Breast epithelium (tissue), 4 donors: ENCODE measurements around the gene ITM2C. TPM values are rescaled to one million over a fixed set of nuclear protein-coding genes. Genes with fewer than 3 reads are reported as not detected.

Experiments used
- DNase-seq, 2 donors: peaks; one replicate each; pipeline ENCODE4 v3.0.0-alpha.2; 2019; ENCODE audit warnings: low spot score in 2 of 2
- H3K27ac ChIP-seq, 2 donors: fragments of 200-600 bp; sonication (generic) in 1 of 2; one replicate each; pipeline ENCODE4 v1.5.1; 2016 to 2019; ENCODE audit warnings: mild to moderate bottlenecking in 1 of 2
- H3K27me3 ChIP-seq, 2 donors: fragments of 200-600 bp; sonication (generic) in 1 of 2; one replicate each; pipeline versions ENCODE4 v1.5.1 to v1.6.0; 2017 to 2019; ENCODE audit warnings: control low read depth in 1 of 2, mild to moderate bottlenecking in 1 of 2
- H3K36me3 ChIP-seq: fragments of 200-600 bp; one replicate; pipeline ENCODE4 v1.5.1; 2019
- H3K4me1 ChIP-seq, 2 donors: fragments of 200-600 bp; sonication (generic); one replicate each; pipeline ENCODE4 v1.5.1; 2016 to 2019; ENCODE audit warnings: control low read depth in 1 of 2
- H3K4me3 ChIP-seq, 3 donors: fragments of 200-600 bp; sonication (generic); 1 replicate in 2 of 3; 2 replicates in 1 of 3; pipeline ENCODE4 v1.5.1; 2016 to 2019; ENCODE audit warnings: mild to moderate bottlenecking in 3 of 3, moderate library complexity in 2 of 3
- H3K9me3 ChIP-seq, 2 donors: fragments of 200-600 bp; sonication (generic) in 1 of 2; one replicate each; pipeline ENCODE4 v1.5.1; 2016 to 2019; ENCODE audit warnings: control low read depth in 1 of 2
- POLR2A ChIP-seq: fragments of 450-650 bp; IDR thresholded peaks from one replicate; pipeline ENCODE4 v1.6.1; 2016; ENCODE audit warnings: antibody characterized with exemption, mild to moderate bottlenecking, moderate library complexity
- POLR2AphosphoS5 ChIP-seq, 3 donors: sonication (generic); formaldehyde crosslinking; IDR thresholded peaks; one replicate each; pipeline ENCODE4 v1.6.1; 2017; ENCODE audit warnings: antibody characterized with exemption in 3 of 3
- intact Hi-C: fragments of 100-400 bp; cut with DNase I; formaldehyde crosslinking; loops from one replicate; pipeline ENCODE4 v1.15.1; 2023; ENCODE audit warnings: low total_unique reads
- total RNA-seq, 3 donors: library from RNA; depleted of rRNA; stranded (reverse); fragments of >200 nt; gene quantifications; one replicate each; pipeline ENCODE4 v1.1.0, GENCODE V29; 2016
- TF ChIP-seq, protein P1 (sequence below), 3 donors: fragments of 450-650 bp; IDR thresholded peaks; one replicate each; pipeline ENCODE4 v1.5.1; 2016 to 2017; ENCODE audit warnings: antibody characterized with exemption in 3 of 3, mild to moderate bottlenecking in 3 of 3, moderate library complexity in 3 of 3

ITM2C gene
- total RNA-seq, 3 donors from 2014 or later: 24.5 to 46.2 (median 36.3) TPM

DNA sequence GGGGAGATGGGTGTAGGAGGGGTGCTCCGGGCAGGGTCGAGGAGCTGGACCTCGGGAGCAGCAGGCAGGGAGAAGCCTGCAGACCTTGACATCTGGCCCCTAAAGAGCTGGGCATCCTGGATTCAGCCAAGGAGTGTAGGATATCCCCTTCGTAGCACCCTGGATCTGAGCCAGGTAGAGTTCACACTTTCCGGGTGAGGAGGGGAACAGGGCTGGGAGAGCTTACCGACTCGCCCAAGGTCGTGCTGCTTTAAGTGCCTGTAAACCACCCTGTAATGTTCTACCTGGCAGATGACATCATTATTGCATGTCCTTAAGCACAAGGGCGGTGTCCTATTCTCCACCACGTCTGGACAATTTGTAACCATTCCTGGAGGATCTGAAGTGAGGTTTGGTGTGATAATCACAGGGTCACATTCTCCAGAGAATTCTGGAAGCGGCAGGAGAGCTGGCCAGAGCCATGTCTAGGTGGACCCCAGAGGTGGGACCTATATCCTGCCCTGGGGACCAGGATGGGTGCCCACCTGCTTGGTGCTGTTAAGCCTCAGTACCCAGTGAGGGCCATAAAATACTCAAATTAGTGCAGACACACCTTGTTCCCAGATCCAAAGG, 14.6 kb downstream of the ITM2C start:
- no peak for DNase-seq
- intact Hi-C loops: no loop called here
- Histone ChIP-seq H3K27me3 (no peaks in the 10 kb centered on the region), H3K4me1 (no peaks in the 10 kb centered on the region), H3K36me3 (no peaks in the 10 kb centered on the region), H3K27ac (no peak overlapping the region), H3K4me3 (no peak overlapping the region), H3K9me3 (no peaks in the 10 kb centered on the region)
- TF ChIP-seq POLR2AphosphoS5 (IDR thresholded peaks at IDR 0.05) (no peak), POLR2A (no peak)
- TF ChIP-seq, protein P1, sequence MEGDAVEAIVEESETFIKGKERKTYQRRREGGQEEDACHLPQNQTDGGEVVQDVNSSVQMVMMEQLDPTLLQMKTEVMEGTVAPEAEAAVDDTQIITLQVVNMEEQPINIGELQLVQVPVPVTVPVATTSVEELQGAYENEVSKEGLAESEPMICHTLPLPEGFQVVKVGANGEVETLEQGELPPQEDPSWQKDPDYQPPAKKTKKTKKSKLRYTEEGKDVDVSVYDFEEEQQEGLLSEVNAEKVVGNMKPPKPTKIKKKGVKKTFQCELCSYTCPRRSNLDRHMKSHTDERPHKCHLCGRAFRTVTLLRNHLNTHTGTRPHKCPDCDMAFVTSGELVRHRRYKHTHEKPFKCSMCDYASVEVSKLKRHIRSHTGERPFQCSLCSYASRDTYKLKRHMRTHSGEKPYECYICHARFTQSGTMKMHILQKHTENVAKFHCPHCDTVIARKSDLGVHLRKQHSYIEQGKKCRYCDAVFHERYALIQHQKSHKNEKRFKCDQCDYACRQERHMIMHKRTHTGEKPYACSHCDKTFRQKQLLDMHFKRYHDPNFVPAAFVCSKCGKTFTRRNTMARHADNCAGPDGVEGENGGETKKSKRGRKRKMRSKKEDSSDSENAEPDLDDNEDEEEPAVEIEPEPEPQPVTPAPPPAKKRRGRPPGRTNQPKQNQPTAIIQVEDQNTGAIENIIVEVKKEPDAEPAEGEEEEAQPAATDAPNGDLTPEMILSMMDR (IDR thresholded peaks at IDR 0.05): no peak

DNA sequence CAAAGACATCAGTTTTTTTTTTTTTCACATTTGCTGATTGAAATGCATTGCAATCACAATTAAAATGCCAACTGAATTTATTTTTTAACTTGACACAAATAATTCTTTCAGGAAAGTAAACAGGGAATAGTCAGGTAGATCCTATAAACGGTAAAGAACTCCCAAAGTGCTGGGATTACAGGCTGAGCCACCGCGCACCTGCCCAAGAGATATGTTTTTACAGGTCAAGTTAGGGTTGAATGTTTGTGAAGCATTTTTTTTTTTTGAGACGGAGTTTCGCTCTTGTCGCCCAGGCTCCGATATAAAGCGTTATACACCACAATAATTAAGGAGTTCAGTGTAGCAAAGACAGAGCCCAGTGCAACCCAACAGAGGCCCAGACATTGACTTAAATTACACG, 15.1 kb downstream of the ITM2C start:
- H3K9me3 ChIP-seq: no peaks in the 10 kb centered on the region
- intact Hi-C loops: no loop called here
- H3K36me3 ChIP-seq: no peaks in the 10 kb centered on the region
- H3K27ac ChIP-seq: no peak overlapping the region
- no peaks in the 10 kb centered on the region for H3K27me3 ChIP-seq
- TF ChIP-seq POLR2AphosphoS5 (IDR thresholded peaks at IDR 0.05): no peak
- TF ChIP-seq, protein P1 (IDR thresholded peaks at IDR 0.05): no peak
- no peak overlapping the region for H3K4me3 ChIP-seq
- DNase-seq: no peak
- H3K4me1 ChIP-seq: no peaks in the 10 kb centered on the region

DNA sequence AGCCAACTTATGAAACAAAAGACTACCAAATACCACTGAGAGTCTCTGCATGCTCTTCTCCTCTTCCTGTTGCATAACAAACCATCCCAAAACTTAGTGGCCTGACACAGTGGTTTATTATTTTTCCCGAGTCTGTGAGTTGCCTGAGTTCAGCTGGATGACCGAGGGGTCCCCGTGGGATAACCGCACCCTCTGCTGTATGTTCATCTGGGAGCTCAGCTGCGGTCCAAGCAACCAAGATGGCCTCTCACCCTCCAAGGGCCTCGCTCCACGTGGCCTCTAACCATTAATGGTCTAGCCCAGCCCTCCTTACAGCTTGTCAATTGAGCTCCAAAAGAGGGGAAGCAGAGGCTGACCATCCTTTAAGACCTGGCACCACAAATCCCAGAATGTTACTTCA, 17.1 kb downstream of the ITM2C start:
- Histone ChIP-seq H3K36me3 (no peaks in the 10 kb centered on the region), H3K27ac (no peak overlapping the region), H3K4me1 (no peaks in the 10 kb centered on the region), H3K4me3 (no peak overlapping the region), H3K9me3 (no peaks in the 10 kb centered on the region), H3K27me3 (no peaks in the 10 kb centered on the region)
- TF ChIP-seq, protein P1 (IDR thresholded peaks at IDR 0.05): no peak
- TF ChIP-seq POLR2A (no peak), POLR2AphosphoS5 (IDR thresholded peaks at IDR 0.05) (no peak)
- intact Hi-C loops: no loop called here
- DNase-seq: no peak

DNA sequence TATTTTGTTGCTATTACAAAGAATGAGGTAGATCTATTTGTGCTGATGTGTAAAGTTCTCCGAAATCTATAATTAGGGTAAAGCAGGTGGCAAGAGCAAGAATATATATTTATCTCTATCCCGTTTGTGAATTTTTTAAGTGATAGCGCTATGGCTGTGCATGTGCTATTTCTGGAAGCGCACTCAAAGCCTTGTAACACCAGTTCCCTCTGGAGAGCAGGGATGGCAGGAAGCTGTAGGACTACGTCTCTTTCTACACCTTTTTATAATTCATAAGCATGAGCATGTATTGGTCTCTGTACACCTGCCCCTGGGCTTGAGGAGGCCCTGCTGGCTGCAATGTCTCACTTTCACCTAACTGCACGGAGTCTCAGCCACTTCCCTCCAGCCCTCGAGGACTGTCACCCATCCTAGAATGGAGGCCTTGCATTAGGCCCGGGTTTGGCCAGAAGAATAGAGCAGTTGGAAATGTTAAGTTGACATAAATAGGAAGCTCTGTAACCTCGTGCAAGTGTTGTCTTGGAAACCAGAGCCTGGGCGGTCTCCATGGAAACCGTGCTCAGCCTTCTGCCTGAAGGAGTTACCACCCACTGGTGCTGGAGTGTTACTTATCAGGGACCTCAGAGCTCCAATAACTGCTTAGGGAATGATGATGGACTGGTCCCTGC, 20.9 kb downstream of the ITM2C start:
- H3K4me3 ChIP-seq: no peak overlapping the region
- no peak for DNase-seq
- intact Hi-C loops: no loop called here
- H3K36me3 ChIP-seq: no peaks in the 10 kb centered on the region
- no peak overlapping the region for H3K27ac ChIP-seq
- no peaks in the 10 kb centered on the region for H3K27me3 ChIP-seq
- H3K9me3 ChIP-seq: no peaks in the 10 kb centered on the region
- no peak for TF ChIP-seq POLR2A
- no peak for TF ChIP-seq POLR2AphosphoS5 (IDR thresholded peaks at IDR 0.05)
- TF ChIP-seq, protein P1 (IDR thresholded peaks at IDR 0.05): no peak
- H3K4me1 ChIP-seq: no peaks in the 10 kb centered on the region

DNA sequence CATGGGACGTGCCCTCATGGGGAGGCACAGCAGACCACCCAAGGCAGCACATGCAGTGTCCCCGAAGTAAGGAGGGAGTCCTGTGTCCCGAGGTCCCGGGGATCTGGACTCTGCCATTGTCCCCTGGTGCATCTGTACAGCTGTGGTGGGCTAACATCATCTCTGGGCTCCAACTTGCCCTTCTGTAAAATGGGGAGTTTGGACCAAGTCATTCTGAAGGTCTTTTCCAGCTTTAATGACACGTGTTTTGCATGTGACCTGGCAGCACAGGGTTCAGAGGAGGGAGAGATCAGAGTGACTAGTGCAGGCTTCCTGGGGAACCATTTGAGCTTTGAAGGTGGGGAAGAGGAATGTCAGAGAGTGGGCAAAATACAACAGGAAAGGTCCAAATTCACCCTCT, 21.5 kb downstream of the ITM2C start:
- intact Hi-C loops: no loop called here
- Histone ChIP-seq H3K27me3 (no peaks in the 10 kb centered on the region), H3K4me3 (no peak overlapping the region), H3K9me3 (no peaks in the 10 kb centered on the region), H3K4me1 (no peaks in the 10 kb centered on the region), H3K36me3 (no peaks in the 10 kb centered on the region), H3K27ac (no peak overlapping the region)
- no peak for TF ChIP-seq POLR2A
- TF ChIP-seq, protein P1 (IDR thresholded peaks at IDR 0.05): no peak
- TF ChIP-seq POLR2AphosphoS5 (IDR thresholded peaks at IDR 0.05): no peak
- DNase-seq: no peak
